Osteoblast (primary cell): ENCODE measurements around the gene RIPOR3. TPM values are rescaled to one million over a fixed set of nuclear protein-coding genes. Genes with fewer than 3 reads are reported as not detected.
"Not testable (repeated sequence)": the region's sequence is repeated elsewhere in the genome, so short reads cannot be mapped to it uniquely, and the experiment has no call there.

Source experiments
- DNase-seq: peaks from one replicate; pipeline ENCODE4 v3.0.0; 2011; ENCODE audit warnings: low spot score, mixed read lengths; ENCODE audit not compliant: insufficient read length; ENCODE audit errors: missing footprints
- H2AFZ ChIP-seq: 2 replicates; pipeline ENCODE4 v1.6.0; 2011; ENCODE audit warnings: mild to moderate bottlenecking, low read length
- H3K27ac ChIP-seq: 2 replicates; pipeline ENCODE4 v1.5.1; 2011; ENCODE audit warnings: mild to moderate bottlenecking, low read depth, low read length, moderate library complexity
- H3K27me3 ChIP-seq: 2 replicates; pipeline ENCODE4 v1.6.0; 2012; ENCODE audit warnings: mild to moderate bottlenecking, control low read depth, inconsistent platforms, low read length, moderate library complexity; ENCODE audit not compliant: insufficient read depth
- H3K36me3 ChIP-seq: 2 replicates; pipeline ENCODE4 v1.5.1; 2011; ENCODE audit warnings: mild to moderate bottlenecking, low read length, control low read depth, moderate library complexity; ENCODE audit not compliant: insufficient read depth
- H3K4me1 ChIP-seq: 2 replicates; pipeline ENCODE4 v1.5.1; 2011; ENCODE audit warnings: mild to moderate bottlenecking, low read length, control low read depth, moderate library complexity; ENCODE audit not compliant: insufficient read depth
- H3K4me2 ChIP-seq: 2 replicates; pipeline ENCODE4 v1.6.0; 2011; ENCODE audit warnings: mild to moderate bottlenecking, low read length; ENCODE audit not compliant: insufficient read depth
- H3K4me3 ChIP-seq: fragments of 200-600 bp; sonication (generic); 3 replicates; pipeline ENCODE4 v1.5.1; 2012; ENCODE audit warnings: mild to moderate bottlenecking, low read length, inconsistent platforms; ENCODE audit not compliant: insufficient read depth
- H3K79me2 ChIP-seq: 2 replicates; pipeline ENCODE4 v1.6.0; 2012; ENCODE audit warnings: mild to moderate bottlenecking, low read length, control low read depth, inconsistent platforms; ENCODE audit not compliant: insufficient read depth
- H3K9me3 ChIP-seq: 2 replicates; pipeline ENCODE4 v1.5.1; 2011; ENCODE audit warnings: low read depth, low read length, control low read depth
- H4K20me1 ChIP-seq: 2 replicates; pipeline ENCODE4 v1.6.0; 2012; ENCODE audit warnings: mild to moderate bottlenecking, low read length, control low read depth; ENCODE audit not compliant: insufficient read depth
- CTCF ChIP-seq: IDR thresholded peaks from 2 replicates; pipeline ENCODE4 v1.5.1; 2011; ENCODE audit warnings: mild to moderate bottlenecking, low read depth, low read length, moderate library complexity; ENCODE audit errors: extremely low read depth
- total RNA-seq: library from RNA; depleted of rRNA; stranded (reverse); fragments of >200 nt; gene quantifications from 2 replicates; pipeline ENCODE4 v1.2.3, GENCODE V29; 2012

RIPOR3 gene
- total RNA-seq, 1 donor, result 1.1 TPM

- H3K4me3 ChIP-seq, result no peak overlapping the region
- no peaks in the 10 kb centered on the region for H3K9me3 ChIP-seq
- H3K36me3 ChIP-seq, result no peaks in the 10 kb centered on the region
- no peaks in the 10 kb centered on the region for H4K20me1 ChIP-seq
- H3K27ac ChIP-seq, result no peak overlapping the region
- H3K4me2 ChIP-seq, result no peak overlapping the region
- H2AFZ ChIP-seq, result no peak overlapping the region
- no peaks in the 10 kb centered on the region for H3K4me1 ChIP-seq
- peaks cover 3% of the 10 kb centered on the region for H3K27me3 ChIP-seq
- no peak for TF ChIP-seq CTCF
- no peaks in the 10 kb centered on the region for H3K79me2 ChIP-seq
- DNase-seq, result no peak
Measured at GRCh38 chr20:50678169-50678898, 13.0 kb downstream of the RIPOR3 start.

- H3K4me1 ChIP-seq, result no peaks in the 10 kb centered on the region
- no peak overlapping the region for H2AFZ ChIP-seq
- no peak overlapping the region for H3K4me2 ChIP-seq
- H3K79me2 ChIP-seq, result no peaks in the 10 kb centered on the region
- no peak overlapping the region for H3K4me3 ChIP-seq
- no peaks in the 10 kb centered on the region for H4K20me1 ChIP-seq
- no peaks in the 10 kb centered on the region for H3K9me3 ChIP-seq
- H3K36me3 ChIP-seq, result no peaks in the 10 kb centered on the region
- H3K27me3 ChIP-seq, result peaks cover 3% of the 10 kb centered on the region
- no peak overlapping the region for H3K27ac ChIP-seq
- no peak for TF ChIP-seq CTCF
- no peak for DNase-seq
Measured at GRCh38 chr20:50676858-50677257, 14.5 kb downstream of the RIPOR3 start.

- H3K4me2 ChIP-seq, H3K4me3 ChIP-seq, H3K36me3 ChIP-seq, H4K20me1 ChIP-seq, H3K79me2 ChIP-seq, DNase-seq, H2AFZ ChIP-seq, H3K4me1 ChIP-seq, H3K9me3 ChIP-seq, H3K27me3 ChIP-seq, H3K27ac ChIP-seq: not testable (repeated sequence)
Measured at GRCh38 chr20:50676377-50676731, 15.0 kb downstream of the RIPOR3 start.

- no peak for DNase-seq
- no peaks in the 10 kb centered on the region for H3K27me3 ChIP-seq
- no peak overlapping the region for H2AFZ ChIP-seq
Measured at GRCh38 chr20:50675671-50676376, 15.5 kb downstream of the RIPOR3 start.

More at GRCh38 chr20:50675671-50676376, 15.5 kb downstream of the RIPOR3 start:
- Histone ChIP-seq H3K9me3 (no peaks in the 10 kb centered on the region), H3K4me3 (no peak overlapping the region), H3K79me2 (no peaks in the 10 kb centered on the region), H3K36me3 (no peaks in the 10 kb centered on the region), H3K27ac (no peak overlapping the region), H3K4me1 (no peaks in the 10 kb centered on the region), H4K20me1 (no peaks in the 10 kb centered on the region), H3K4me2 (no peak overlapping the region)
- TF ChIP-seq CTCF, result no peak
